ENCODE results near the gene PTPRD.
"Not testable (repeated sequence)": the region's sequence is repeated elsewhere in the genome, so short reads cannot be mapped to it uniquely, and the experiment has no call there.

The PTPRD gene

DNA sequence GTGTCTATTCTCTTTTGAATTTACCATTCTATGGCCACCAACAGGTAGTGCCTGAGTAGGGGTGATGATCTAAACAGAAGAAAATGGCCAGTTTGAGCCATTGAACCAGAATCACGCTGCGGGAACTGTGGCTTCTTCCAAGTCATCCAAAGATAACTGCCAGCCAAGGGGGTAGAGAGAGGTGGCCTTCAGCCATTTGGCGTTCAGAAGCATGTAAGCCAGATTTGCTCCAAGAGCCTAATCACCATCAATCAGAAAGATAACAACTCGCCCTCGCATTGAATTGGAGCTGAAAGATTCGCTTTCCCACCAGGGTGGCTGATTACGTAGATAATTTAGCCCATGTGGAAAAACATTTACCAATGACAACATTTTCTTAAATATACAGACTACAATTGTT is 1510.5 kb downstream of the PTPRD start:
- H2AFZ ChIP-seq (ENCODE audit: low read depth): no peak overlapping the region
- no peaks in the 10 kb centered on the region for H3K79me2 ChIP-seq (ENCODE audit: insufficient read depth, low read depth)
- H3K4me3 ChIP-seq (IDR thresholded peaks at IDR 0.05; ENCODE audit: insufficient read depth, low read depth, low read length): no peak overlapping the region
- no peaks in the 10 kb centered on the region for H4K20me1 ChIP-seq (ENCODE audit: insufficient read depth)
- H3K4me2 ChIP-seq: no peak overlapping the region
- no peak overlapping the region for H3K9ac ChIP-seq
- no peaks in the 10 kb centered on the region for H3K36me3 ChIP-seq (ENCODE audit: insufficient read depth)
- H3K27me3 ChIP-seq (ENCODE audit: insufficient read depth, low read depth): no peaks in the 10 kb centered on the region
- TF ChIP-seq, protein P1, sequence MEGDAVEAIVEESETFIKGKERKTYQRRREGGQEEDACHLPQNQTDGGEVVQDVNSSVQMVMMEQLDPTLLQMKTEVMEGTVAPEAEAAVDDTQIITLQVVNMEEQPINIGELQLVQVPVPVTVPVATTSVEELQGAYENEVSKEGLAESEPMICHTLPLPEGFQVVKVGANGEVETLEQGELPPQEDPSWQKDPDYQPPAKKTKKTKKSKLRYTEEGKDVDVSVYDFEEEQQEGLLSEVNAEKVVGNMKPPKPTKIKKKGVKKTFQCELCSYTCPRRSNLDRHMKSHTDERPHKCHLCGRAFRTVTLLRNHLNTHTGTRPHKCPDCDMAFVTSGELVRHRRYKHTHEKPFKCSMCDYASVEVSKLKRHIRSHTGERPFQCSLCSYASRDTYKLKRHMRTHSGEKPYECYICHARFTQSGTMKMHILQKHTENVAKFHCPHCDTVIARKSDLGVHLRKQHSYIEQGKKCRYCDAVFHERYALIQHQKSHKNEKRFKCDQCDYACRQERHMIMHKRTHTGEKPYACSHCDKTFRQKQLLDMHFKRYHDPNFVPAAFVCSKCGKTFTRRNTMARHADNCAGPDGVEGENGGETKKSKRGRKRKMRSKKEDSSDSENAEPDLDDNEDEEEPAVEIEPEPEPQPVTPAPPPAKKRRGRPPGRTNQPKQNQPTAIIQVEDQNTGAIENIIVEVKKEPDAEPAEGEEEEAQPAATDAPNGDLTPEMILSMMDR (conservative IDR thresholded peaks at IDR 0.05; ENCODE audit: low read depth, low read length): no peak
- no peak overlapping the region for H3K27ac ChIP-seq
- H3K4me1 ChIP-seq (ENCODE audit: low read depth, poor library complexity, severe bottlenecking): no peaks in the 10 kb centered on the region

- H3K4me1 ChIP-seq (ENCODE audit: low read depth, poor library complexity, severe bottlenecking): no peaks in the 10 kb centered on the region
- H3K79me2 ChIP-seq (ENCODE audit: insufficient read depth, low read depth): no peaks in the 10 kb centered on the region
- H4K20me1 ChIP-seq (ENCODE audit: insufficient read depth): no peaks in the 10 kb centered on the region
- no peak overlapping the region for H3K27ac ChIP-seq
- TF ChIP-seq, protein P1 (conservative IDR thresholded peaks at IDR 0.05; ENCODE audit: low read depth, low read length): no peak
- H2AFZ ChIP-seq (ENCODE audit: low read depth): no peak overlapping the region
- no peak overlapping the region for H3K9ac ChIP-seq
- H3K4me3 ChIP-seq (IDR thresholded peaks at IDR 0.05; ENCODE audit: insufficient read depth, low read depth, low read length): no peak overlapping the region
- no peaks in the 10 kb centered on the region for H3K36me3 ChIP-seq (ENCODE audit: insufficient read depth)
- H3K27me3 ChIP-seq (ENCODE audit: insufficient read depth, low read depth): no peaks in the 10 kb centered on the region
- H3K4me2 ChIP-seq: no peak overlapping the region
Measured at GRCh38 chr9:9100070-9100469, 1512.7 kb downstream of the PTPRD start.

GRCh38 chr9:9099646-9100045 is 1513.2 kb downstream of the PTPRD start:
- no peaks in the 10 kb centered on the region for H3K4me1 ChIP-seq (ENCODE audit: low read depth, poor library complexity, severe bottlenecking)
- H3K27me3 ChIP-seq (ENCODE audit: insufficient read depth, low read depth): no peaks in the 10 kb centered on the region

DNA sequence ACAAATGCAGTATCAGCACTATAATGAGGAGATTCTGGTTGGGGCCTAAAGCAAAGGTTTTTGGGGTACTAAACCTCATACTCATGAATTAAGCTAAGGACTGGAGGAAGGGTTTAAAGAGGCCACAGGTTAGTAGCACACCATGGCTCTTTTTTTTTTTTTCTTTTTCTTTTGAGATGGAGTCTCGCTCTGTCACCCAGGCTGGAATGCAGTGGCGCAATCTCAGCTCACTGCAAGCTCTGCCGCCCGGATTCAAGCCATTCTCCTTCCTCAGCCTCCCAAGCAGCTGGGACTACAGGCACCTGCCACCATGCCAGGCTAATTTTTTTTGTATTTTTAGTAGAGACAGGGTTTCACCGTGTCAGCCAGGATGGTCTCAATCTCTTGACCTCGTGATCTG is 1515.5 kb downstream of the PTPRD start:
- H3K4me3 ChIP-seq (IDR thresholded peaks at IDR 0.05; ENCODE audit: insufficient read depth, low read depth, low read length); H3K27ac ChIP-seq; H3K79me2 ChIP-seq (ENCODE audit: insufficient read depth, low read depth); H3K9ac ChIP-seq; H3K27me3 ChIP-seq (ENCODE audit: insufficient read depth, low read depth); H3K4me2 ChIP-seq; H4K20me1 ChIP-seq (ENCODE audit: insufficient read depth); H3K36me3 ChIP-seq (ENCODE audit: insufficient read depth); H2AFZ ChIP-seq (ENCODE audit: low read depth); H3K4me1 ChIP-seq (ENCODE audit: low read depth, poor library complexity, severe bottlenecking): not testable (repeated sequence)

More at GRCh38 chr9:9099646-9100045, 1513.2 kb downstream of the PTPRD start:
- Histone ChIP-seq H3K36me3 (ENCODE audit: insufficient read depth) (no peaks in the 10 kb centered on the region), H3K79me2 (ENCODE audit: insufficient read depth, low read depth) (no peaks in the 10 kb centered on the region), H4K20me1 (ENCODE audit: insufficient read depth) (no peaks in the 10 kb centered on the region), H3K4me2 (no peak overlapping the region), H3K4me3 (IDR thresholded peaks at IDR 0.05; ENCODE audit: insufficient read depth, low read depth, low read length) (no peak overlapping the region), H3K9ac (no peak overlapping the region), H2AFZ (ENCODE audit: low read depth) (no peak overlapping the region), H3K27ac (no peak overlapping the region)
- TF ChIP-seq, protein P1 (conservative IDR thresholded peaks at IDR 0.05; ENCODE audit: low read depth, low read length): no peak

GRCh38 chr9:9091387-9091786 is 1521.4 kb downstream of the PTPRD start:
- Histone ChIP-seq H3K9ac (no peak overlapping the region), H4K20me1 (ENCODE audit: insufficient read depth) (no peaks in the 10 kb centered on the region), H3K4me1 (ENCODE audit: low read depth, poor library complexity, severe bottlenecking) (no peaks in the 10 kb centered on the region), H3K27ac (no peak overlapping the region), H3K4me2 (no peak overlapping the region), H3K36me3 (ENCODE audit: insufficient read depth) (no peaks in the 10 kb centered on the region), H2AFZ (ENCODE audit: low read depth) (no peak overlapping the region), H3K4me3 (IDR thresholded peaks at IDR 0.05; ENCODE audit: insufficient read depth, low read depth, low read length) (no peak overlapping the region), H3K79me2 (ENCODE audit: insufficient read depth, low read depth) (no peaks in the 10 kb centered on the region), H3K27me3 (ENCODE audit: insufficient read depth, low read depth) (no peaks in the 10 kb centered on the region)
- TF ChIP-seq, protein P1 (conservative IDR thresholded peaks at IDR 0.05; ENCODE audit: low read depth, low read length): no peak

All from KMS-11 (cell line).